ENCODE measurements around the gene SH3RF3.

- TF ChIP-seq SIN3A (IDR thresholded peaks at IDR 0.05; ENCODE audit: borderline replicate concordance, insufficient read depth, low read length) (no peak), TAF1 (IDR thresholded peaks at IDR 0.05; ENCODE audit: borderline replicate concordance, insufficient read depth, low read length) (no peak), POLR2AphosphoS5 (IDR thresholded peaks at IDR 0.05; ENCODE audit: low read depth, low read length) (no peak)
Measured at GRCh38 chr2:109392816-109393661, 264.0 kb downstream of the SH3RF3 start.
